Keratinocyte (primary cell): Measurements from ENCODE around the gene FBXW10.
"Not testable (repeated sequence)": the region's sequence is repeated elsewhere in the genome, so short reads cannot be mapped to it uniquely, and the experiment has no call there.

Source experiments
- CTCF ChIP-seq, 3 experiments: IDR thresholded peaks in 1 of 3; conservative IDR thresholded peaks in 1 of 3; optimal IDR thresholded peaks in 1 of 3; 2 replicates in 2 of 3; 3 replicates in 1 of 3; pipeline versions ENCODE3 to v1.5.1; 2011; ENCODE audit warnings: low read length in 3 of 3, mild to moderate bottlenecking in 3 of 3, moderate library complexity in 2 of 3, control low read depth in 1 of 3, inconsistent platforms in 1 of 3; ENCODE audit not compliant: insufficient read depth in 2 of 3; ENCODE audit errors: extremely low read depth in 1 of 3
- EZH2 ChIP-seq: IDR thresholded peaks from one replicate; pipeline ENCODE4 v1.6.1; 2012; ENCODE audit warnings: inconsistent platforms, mild to moderate bottlenecking, low read length, moderate library complexity

DNA sequence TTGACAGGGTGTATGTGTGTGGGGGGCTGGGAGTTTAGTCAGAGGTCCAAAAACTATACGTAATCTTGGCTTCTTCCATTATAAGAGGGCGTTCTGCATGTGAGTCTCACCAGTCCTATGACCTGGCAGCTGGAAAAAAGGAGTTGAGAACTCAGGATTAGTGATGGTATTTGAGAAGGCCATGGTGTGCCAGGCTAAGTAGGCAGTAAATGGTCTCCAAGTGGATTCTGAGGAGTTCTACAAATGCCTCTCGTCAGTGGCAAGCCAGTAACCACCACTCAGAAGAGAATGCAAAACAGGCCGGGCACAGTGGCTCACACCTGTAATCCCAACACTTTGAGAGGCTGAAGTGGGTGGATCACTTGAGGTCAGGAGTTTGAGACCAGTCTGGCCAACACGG is 21.2 kb upstream of the FBXW10 start:
- TF ChIP-seq EZH2; CTCF (optimal IDR thresholded peaks at IDR 0.05 in 1 of 3, IDR thresholded peaks at IDR 0.05 in 1 of 3, conservative IDR thresholded peaks at IDR 0.05 in 1 of 3; ENCODE audit: extremely low read depth in 1 of 3, insufficient read depth in 2 of 3, low read length in 3 of 3): not testable (repeated sequence)
